ENCODE measurements around the gene FXR2.
A peak's percentile ranks its signal among the peaks of the same experiment; 100 is the strongest.
"Not testable (repeated sequence)": the region's sequence is repeated elsewhere in the genome, so short reads cannot be mapped to it uniquely, and the experiment has no call there.

Gene FXR2

DNA sequence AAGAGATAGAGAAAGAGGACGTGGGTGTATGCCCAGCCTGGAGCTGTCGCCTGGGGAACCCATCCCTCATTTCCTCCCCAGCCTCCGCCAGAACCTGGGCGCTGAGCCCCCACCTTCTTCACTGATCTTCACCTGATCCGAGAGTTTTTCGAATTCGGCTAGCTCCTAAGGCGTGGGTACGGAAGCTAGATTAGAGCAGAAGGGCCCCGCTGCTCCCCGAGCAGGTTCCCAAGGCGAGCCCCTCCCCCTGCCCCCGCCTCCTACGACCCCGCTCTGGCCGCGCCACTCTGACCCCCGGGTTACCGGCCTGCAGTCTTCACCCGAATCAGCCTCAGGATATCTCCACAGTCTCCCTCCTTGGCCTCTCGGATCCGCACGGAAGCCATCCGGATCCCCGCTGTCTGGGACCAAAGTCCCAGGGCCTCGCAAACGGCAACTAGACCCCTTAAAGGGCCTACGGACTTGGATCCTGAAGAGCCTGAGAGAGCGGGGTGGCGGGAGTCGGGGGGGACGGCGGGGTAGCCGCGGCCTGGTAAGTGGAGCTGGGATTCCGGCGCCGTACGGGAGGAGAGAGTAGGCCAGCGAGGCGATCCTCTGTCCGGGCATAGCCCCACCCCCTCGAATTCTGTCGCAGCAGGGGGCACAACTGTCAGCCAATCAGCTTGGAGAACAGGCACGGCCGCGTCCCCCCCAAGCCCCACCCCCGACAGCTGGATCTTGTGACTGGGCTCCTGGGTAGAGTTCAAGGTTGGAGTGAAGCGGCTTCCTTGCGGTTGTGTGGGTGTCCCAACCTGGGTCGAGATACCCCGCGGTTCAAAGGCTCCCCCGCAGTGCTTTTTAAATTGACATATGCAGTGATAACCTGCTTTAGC lies 12.8 kb upstream of the FXR2 start, which contains the start of gene SAT2:
Gene SAT2 (minus strand): TSS at position 572 of the 872 bp plus-strand sequence. CDS start 186 bp downstream, at position 386.
- DNase-seq (ENCODE audit: low spot score), result peak; percentile 86

DNA sequence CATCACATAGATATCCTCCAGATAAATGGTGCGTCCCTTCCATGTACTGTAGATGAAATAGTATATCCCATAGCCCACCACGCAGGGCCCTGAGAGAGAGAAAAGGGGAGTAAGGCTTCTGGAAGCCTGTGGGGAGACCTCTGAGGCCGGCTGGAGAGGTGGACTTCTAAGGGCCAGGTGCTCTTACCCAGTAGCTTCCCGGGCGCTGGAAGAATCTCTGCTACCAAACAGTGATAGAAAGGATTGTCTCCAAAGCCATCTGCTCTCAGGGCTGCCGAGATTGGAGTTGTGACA lies 12.2 kb upstream of the FXR2 start:
- DNase-seq (ENCODE audit: low spot score), result no peak

DNA sequence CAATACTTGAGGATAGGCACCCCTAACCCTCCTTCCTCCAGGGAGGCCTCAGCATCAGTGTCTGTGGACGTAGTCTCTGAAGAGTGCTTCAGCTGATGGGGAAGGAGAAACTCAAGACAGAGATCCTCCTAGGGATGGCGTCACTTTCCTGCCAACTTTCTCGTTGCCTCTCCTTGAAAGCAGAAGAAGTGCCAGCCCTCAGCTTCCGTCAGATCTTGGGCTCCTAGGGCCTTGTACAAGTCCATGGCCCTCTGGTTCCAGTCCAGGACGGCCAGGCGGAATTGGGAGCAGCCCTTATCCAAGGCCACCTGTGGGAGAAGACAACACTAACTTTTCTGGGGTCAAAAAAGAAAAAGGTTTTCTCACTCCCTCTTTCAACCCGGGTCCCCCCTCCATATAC lies 11.6 kb upstream of the FXR2 start:
- no peak for DNase-seq (ENCODE audit: low spot score)

DNA sequence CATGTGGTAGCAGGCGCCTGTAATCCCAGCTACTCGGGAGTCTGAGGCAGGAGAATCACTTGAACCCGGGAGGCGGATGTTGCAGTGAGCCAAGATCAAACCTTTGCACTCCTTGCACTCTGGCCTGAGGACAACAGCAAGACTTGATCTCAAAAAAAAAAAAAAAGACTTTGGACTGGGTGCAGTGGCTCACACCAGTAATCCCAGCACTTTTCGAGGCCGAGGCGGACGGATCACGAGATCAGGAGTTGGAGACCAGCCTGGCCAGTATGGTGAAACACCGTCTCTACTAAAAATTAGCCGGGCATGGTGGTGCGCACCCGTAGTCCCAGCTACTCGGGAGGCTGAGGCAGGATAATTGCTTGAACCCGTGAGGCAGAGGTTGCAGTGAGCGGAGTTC lies 11.1 kb upstream of the FXR2 start:
- DNase-seq (ENCODE audit: low spot score), result not testable (repeated sequence)

DNA sequence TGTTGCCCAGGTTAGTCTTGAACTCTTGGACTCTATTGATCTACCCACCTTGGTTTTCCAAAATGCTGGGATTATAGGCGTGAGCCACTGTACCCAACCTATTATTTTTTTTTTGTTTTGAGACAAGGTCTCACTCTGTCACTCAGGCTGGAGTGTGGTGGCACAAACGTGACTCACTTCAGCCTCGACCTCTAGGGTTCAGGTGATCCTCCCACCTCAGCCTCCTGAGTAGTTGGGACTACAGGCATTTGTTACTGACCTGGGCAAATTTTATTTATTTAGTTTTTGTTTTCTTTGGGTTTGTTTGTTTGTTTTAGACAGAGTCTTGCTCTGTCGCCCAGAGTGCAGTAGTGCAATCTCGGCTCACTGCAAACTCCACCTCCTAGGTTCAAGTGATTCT lies 9.0 kb upstream of the FXR2 start:
- DNase-seq (ENCODE audit: low spot score), result no peak

DNA sequence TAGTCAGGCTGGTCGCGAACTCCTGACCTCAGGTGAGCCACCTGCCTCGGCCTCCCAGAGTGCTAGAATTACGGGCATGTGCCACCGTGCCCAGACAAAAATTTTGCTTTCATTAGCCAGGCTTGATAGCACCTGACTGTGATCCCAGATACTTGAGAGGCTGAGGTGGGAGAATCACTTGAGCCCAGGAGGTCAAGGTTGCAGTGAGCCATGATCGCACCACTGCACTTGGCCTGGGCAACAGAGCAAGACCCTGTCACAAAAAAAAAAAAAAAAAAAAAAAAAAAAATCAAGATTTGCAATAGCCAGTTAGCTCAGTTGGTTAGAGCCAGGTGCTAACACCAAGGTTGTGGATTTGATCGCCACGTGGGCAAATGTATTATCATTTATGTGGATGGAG lies 6.1 kb upstream of the FXR2 start:
- DNase-seq (ENCODE audit: low spot score), result no peak

DNA sequence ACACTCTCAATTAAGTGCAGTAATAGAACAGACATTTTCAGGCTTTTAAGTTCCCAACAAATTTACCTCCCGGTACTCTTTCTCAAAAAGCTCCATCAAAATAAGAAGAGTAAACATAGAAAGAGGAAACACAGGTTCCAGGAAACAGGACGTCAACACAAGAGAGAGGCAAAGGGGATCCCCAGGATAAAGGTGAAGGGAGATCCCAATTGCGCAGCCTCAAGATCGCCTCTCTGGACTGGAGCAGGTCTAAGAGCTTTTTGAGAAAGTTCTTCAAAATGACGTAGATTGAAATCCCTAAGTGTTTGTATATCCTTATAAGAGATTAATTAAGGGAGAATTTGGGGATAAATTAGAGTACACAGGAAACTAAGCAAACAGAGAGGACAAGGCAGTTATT lies 3.9 kb upstream of the FXR2 start:
- DNase-seq (ENCODE audit: low spot score), result no peak

DNA sequence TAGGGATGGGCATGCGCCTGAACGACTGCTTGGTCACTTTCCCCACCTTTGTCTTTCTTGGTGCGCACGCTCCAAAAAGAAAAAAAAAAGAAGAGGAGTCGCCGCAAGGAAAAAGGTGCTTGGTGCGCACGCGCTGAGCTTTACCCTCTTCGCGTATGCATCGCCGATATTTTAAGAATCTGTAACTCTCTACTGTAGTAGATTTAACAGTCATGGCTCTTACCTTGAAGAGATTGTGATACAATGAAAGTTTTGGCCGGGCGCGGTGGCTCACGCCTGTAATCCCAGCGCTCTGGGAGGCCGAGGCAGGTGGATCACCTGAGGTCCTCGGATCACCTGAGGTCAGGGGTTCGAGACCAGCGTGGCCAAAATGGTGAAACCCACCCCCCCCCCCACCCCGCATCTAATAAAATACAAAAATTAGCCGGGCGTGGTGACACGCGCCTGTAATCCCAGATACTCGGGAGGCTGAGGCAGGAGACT lies 609 bp upstream of the FXR2 start:
- no peak for DNase-seq (ENCODE audit: low spot score)

DNA sequence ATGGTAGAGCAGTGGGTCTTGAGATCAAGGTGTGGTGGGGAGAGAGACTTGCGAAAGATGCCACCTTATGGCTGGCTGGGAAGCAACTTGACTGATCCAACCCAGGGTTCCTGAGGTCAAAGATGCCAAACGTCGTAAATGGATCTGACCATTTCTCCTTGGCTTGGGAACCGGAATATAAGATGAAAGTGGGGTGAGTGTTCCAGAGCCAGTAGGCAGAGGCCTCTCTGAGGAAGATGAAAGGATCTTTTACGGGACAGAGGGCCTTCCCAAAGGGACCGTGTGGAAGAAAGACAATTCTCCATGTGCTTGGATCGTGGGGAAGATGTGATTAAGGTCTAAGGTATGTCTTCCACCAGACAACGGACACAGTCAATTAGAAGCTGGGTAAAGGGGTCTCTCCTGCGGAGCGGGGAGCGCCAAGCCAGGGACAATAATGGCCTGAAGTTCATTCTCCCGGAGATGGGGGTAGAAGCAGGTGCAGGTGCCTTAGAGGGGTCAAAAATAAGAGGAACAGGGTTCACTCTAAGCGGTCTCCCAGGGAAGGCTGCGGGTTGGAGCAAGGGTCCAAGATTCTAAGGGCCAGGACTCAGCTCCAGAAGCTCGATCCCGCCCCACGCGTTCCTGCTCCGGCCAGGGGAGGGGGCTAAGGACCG lies 800 bp downstream of the FXR2 start:
- DNase-seq (ENCODE audit: low spot score), result no peak

DNA sequence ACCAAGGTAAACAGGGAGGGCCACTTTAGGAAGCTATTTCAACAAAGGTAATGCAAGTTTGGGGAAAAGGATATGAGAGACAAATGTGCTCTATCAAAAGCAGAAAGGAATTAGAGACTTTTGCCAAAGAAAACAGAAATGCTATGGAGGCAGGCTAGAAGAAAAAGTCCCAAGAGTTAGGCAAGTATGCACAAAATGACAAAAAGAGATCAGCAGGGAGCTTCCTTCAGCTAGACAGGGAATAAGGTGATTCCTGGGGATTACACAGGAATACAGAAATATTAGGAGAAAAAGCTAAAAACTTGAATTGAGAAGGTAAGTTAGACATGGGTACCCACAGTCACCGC lies 2.4 kb downstream of the FXR2 start:
- no peak for DNase-seq (ENCODE audit: low spot score)

DNA sequence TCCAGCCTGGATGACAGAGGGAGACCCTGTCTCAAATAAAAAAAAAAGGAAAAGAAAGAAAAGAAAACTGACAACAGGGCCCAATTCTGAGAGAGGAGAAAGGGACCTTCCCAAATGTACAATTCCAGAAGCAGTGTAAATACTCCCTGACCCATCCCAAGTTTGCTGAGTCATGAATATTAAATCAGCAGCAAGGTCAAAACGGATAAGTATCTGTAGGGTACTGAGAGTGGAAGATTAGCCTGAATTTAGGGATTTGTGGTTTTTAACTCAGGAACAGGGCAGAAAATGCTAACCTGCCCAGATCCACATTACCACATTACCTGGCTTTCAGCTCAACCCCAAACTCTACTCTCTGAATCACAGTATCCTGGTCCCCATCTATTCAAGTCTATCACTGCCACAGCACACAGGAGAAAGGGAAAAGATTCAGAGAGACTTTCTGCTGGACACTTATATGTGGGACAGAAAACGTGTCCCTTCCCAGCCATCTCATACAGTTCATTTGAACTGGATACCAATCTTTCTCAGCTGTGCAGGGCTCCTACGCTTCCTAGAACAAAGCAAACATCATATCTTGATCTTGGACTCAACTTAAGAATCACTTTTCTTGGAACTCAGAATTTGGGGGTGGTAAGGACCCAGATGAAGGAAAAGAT lies 2.9 kb downstream of the FXR2 start:
- no peak for DNase-seq (ENCODE audit: low spot score)

DNA sequence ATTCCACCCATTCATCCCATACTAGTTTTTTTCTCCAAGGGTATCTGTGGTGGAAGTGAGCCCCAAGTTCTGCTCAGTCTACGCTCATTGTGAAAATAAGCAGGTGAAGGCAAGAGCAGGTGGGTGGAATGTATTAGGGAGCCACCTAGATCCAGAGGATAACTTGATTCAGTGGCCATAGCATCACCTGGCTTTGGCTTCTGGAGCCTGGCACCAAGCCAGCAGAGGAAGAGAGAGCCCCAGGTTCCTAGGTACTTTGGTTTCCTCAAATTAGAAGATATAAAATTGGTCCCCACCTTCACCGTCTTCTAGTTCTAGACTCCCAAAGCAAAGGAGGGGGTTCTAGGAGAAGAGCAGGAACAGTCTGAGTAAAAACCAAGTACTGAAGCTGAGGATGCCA lies 4.1 kb downstream of the FXR2 start:
- no peak for DNase-seq (ENCODE audit: low spot score)

DNA sequence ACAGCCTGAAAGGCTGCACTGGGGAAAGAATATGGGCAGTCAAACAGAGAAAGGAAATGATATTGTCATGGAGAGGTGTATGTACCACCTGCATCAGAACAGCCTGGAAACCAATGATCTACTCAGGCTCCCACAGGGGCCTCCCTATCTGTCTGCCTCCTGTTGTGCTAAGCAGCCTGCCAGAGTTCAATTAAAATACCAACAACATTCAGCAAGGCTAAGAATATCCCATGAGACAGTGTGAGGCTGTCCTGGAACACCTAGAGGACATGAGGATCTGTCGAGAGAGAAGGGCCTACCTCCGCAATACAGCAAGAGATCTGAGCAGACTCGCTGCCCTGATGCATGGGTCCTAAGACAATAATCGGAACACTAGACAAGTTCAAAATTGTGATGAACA lies 8.4 kb downstream of the FXR2 start:
- no peak for DNase-seq (ENCODE audit: low spot score)

DNA sequence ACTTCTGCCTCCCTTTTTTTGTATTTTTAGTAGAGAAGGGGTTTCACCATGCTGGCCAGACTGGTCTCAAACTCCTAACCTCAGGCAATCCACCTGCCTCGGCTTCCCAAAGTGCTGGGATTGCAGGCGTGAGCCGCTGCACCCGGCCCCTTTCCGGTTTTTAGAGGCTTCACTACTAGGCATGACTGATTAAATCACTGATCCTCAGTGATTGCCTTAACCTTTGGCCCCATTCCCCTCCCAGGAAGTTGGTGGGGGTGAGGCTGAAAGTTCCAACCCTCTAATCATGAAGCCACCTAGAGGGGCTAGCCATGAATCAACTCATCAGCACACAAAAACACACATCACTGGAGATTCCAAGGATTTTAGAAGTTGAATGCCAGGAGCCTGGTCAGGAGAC lies 17.1 kb downstream of the FXR2 start:
- not testable (repeated sequence) for DNase-seq (ENCODE audit: low spot score)

DNA sequence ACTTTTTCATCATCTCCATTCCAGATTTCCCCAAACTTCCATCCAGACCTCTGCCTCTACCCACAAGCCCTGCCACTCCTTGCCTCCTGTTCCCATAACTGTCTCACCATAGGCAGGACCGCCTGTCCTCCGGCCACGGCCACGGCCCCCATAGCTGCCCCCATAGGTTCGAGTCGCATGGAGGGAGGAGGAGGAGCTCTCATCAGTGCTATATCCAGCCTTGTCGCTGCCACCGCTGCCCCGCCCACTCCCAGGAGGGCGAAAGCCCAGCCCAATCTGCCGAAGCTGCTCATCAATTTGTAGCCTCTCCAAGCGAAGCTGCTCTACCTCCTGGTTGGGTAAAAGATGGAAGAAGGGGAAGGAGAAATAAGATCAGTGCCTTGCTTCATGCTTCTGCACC lies 21.4 kb downstream of the FXR2 start:
- no peak for DNase-seq (ENCODE audit: low spot score)

DNA sequence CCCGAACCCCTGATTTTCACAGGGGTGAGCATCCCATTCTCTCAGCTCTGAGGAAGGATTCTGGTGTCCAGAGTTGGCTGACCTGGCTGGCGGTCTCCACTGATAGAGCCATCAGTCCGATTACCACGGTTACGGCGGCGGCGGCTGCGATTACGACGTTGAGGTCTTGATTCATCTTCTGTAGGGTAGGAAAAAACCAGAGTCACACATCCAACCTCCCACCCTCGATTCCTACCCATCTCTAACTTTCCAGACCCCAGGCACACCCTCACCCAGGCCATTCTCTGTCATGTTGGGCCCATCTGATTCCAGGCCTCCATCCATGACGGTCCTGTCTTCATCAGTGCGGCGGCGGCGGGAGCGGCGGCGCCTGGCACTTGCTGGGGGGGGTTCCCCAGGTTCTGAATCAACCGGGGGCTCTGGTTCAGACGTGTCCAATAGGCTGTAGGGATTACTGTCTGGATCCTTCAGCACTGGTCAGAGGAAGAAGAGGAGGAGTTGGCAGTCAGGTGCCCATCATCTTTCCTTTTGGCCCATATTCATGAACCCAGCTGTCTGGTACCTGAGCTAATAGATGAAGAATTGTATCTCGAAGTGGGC lies 22.2 kb downstream of the FXR2 start:
- DNase-seq (ENCODE audit: low spot score), result no peak

DNA sequence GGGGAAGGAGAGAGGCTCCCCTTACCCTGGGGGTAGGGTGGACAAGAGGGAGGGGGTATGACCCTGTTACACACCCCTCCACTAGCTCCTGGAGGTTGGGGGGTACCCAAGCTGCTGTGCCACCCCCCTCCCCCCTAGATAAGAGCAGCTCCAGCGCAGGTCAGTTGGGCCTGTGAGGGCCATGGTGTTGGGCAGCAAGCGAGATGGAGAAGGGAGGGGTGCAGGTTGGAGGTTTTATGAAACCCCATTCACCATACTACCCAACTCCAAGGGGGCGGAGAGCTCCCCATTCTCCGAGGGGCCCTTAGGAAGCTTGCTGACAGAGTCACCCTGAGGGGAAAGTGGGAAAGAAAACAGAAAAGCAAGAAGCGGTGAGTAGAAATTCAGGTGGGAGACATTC lies 23.1 kb downstream of the FXR2 start:
- DNase-seq (ENCODE audit: low spot score), result no peak

DNA sequence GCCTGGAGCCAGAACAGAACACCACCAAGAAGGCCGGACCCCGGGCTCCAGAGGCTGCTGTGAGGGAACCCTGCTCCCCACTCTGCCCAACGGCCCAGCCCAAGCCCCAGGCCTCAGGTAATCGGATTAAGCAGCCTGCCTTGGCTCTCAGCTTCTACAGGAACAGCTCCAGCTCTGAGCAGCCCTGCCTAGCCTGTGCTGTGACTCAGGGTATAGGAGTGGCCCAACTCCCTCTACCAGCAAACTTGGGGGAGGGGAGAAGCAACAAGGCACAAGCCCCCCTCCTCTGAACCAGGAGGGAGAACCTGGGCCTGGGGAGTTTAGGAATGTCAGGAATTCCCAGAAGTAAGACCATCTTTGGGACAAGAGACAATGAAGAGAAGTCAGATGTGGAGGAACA lies 24.0 kb downstream of the FXR2 start:
- no peak for DNase-seq (ENCODE audit: low spot score)

DNA sequence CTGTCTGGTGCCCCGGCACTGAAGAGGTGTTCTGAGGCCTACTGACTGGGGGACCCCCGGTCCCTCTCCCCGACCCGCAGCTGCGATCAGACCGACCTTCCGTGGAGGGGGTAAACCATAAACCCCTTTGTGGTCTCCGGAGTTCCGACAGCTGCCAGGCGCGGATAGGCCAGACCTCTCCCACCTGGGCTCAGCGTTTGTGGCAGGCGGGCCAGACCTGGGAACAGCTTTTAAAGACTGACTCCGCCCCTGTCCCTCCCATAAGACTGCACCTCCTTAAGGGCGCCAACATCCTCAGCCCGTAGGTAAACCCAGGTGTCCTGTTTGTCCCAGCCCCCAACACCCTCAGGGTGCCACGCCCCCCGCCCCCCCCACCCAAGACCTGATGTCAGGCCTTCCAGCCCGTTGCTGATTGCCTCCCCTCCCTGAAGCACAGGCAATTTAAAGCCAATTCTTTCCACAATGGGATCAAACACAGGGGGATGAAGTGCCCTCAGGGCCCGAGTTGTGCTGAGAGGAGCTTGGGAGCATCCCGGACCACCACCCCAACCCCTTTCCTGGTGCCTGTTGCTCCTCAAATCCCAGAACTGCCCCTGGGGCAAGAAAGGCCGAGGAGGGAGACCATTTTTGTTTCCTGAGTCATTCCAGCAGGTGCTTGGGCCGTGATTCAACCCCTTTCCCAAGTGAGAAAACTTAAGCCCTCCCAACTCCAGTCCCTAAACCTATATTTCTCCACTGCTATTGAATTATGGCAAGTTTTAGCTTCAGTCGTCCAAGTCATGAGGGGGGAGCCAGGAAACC lies 24.6 kb downstream of the FXR2 start, which contains the start of gene SOX15:
Gene SOX15 (minus strand): TSS at position 204 of the 801 bp plus-strand sequence. CDS start 418 bp downstream, outside the sequence.
- no peak for DNase-seq (ENCODE audit: low spot score)

DNA sequence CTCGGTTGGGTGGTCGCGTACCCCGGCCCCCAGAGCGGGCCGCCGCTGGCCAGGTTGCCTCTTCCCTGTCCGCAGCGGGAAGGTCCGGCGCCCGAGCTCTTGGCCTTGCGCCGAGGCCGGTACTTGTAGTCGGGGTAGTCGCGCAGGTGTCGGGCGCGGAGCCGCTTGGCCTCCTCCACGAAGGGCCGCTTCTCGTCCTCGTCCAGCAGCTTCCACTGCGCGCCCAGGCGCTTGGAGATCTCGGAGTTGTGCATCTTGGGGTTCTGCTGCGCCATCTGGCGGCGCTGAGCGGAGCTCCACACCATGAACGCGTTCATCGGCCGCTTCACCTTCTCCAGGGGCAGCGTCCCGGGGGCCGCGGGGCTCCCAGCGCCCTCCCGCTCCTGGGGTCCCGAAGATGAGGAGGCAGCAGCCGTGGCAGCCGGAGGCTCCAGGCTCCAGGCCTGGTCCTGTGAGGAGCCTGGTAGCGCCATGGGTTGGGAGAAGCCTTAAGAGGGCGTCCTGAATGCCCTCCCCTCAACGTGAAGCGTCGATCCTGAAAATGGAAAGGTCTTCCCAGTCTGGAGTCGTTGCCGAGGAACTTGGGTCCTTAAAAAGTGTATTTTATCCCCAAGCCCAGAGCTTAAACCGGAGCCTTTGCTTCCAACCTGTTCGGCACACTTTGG lies 25.4 kb downstream of the FXR2 start:
- DNase-seq (ENCODE audit: low spot score), result no peak

DNA sequence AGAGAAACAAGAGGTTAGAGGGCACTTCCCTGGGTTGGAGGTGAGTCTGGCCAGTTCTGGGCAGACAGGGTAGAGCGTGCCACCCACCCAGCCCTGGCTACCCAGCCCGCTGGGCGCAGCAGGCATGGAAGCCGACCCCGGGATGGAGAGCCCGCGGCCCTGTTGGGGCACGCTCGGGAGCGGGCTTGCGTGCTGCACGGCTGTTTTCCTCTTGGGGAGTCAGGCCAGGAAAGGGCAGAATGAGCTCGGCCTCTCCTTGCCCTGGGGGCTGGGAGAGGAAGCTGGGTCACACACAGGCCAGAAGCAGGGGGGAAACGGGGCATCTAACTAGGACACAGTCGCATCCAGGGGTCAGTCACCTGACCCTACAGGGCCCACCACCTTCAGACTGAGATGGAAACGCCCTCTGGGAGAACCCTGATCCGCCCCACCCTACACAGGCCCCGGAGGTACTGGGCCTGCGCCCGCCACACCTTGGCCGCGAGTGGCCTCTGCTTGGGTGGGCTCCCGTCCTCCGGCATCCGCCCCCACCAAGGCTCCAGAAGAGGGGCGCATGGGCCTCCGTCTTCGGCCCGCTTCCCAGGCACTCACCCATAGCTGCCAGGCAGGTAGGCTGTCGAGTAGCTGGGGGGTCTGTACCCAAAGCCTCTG lies 26.0 kb downstream of the FXR2 start:
- no peak for DNase-seq (ENCODE audit: low spot score)
